HT-29 (cell line): ENCODE data around the gene SV2C. TPM values are rescaled to one million over a fixed set of nuclear protein-coding genes. Genes with fewer than 3 reads are reported as not detected.

Experiments
- DNase-seq: peaks from one replicate; pipeline ENCODE4 v3.0.0-alpha.2; 2015; ENCODE audit warnings: low spot score
- total RNA-seq: library from RNA; depleted of rRNA; stranded (reverse); fragments of >200 nt; shearing (Covaris generic); gene quantifications from 2 replicates; pipeline ENCODE4 v1.2.3, GENCODE V29; 2014

The SV2C gene
- total RNA-seq, 1 experiment from 2014 or later = not detected

DNA sequence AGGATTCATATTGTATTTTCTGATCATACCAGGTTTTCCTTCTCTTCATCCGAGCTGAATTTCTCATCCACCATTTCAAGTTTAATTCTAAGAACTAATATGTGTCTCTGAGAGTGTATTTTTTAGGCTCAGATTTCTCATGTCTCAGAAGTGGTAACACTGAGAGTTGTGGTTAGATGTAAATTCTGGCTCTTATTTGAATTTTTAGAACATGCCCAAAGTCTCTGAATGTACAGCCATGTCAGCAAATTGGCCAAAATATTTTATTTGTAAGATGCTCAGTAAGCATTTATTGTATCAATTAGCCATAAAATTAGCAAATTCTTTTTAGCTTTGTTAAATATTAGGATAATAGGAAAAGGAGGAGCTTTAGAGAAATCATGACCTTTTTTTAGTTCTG, 16.6 kb downstream of the SV2C start:
- no peak for DNase-seq

DNA sequence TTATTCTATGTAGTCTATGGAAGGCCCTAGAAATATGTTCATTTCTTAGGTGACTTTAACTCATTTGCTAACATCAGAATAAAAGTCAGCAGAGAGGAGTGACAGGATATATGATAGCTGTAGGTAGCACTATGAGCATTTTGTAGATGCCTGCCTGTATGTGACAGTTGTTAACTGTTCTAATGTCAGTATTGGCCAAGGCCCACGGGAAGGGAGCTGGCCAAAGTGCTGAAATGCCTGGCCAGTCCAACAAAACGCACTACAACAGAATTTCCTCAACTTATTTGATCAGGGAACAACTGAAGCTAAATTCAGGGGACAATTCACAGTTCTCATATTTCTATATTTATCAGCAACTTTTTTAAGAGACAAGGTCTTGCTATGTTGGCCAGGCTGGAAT, 20.8 kb downstream of the SV2C start:
- DNase-seq = peak; percentile 60

DNA sequence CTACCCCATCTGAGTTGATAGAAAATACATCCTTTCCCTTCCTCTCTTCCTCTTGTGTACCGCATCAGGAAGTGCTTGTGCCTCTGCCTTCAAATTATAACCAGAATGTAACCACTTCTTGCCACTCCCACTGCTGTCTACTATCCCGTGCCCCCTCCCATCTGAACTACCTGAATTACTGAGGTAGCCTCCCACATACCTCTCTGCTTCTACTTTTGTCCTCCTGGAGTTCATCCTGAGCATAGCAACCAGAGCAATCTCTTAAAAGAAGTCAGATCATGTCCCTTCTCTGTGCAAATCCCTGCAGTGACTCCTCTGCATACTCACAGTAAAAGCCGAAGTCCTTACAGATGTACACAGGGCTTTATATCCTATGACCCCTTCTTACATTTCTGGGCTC, 23.0 kb downstream of the SV2C start:
- DNase-seq = no peak

DNA sequence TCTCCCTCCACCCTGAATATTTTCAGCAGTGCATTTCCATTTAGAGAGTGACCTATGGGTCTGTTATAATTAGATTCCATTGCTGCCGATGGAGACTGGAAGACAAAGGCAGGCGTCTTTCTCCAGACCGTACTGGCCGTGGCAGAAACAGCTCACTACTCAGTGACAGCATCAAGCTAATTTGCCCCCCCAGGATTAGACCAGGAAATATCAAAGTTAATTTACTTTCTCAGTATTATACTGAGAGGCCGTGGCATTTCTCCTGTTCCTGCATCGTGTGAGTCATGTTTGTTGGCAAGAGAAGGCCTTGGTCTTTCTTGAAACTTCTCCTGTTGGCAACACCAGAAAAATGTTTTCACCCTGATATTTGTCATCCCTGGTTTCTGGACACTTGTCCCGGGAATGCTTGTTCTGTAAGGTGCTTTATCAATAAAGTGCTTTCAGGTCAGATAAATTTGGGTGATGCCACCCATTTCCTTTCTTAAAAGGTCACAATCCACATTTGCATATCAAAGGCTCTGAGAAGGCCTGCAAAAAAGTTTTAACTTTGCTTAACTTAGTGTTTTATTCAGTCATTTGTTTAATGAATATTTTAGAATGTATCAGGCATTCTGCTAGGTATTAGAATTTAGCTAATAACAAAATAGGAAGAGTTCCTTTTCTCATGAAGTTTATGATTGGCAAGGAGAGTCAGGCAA, 28.4 kb downstream of the SV2C start:
- DNase-seq = no peak

DNA sequence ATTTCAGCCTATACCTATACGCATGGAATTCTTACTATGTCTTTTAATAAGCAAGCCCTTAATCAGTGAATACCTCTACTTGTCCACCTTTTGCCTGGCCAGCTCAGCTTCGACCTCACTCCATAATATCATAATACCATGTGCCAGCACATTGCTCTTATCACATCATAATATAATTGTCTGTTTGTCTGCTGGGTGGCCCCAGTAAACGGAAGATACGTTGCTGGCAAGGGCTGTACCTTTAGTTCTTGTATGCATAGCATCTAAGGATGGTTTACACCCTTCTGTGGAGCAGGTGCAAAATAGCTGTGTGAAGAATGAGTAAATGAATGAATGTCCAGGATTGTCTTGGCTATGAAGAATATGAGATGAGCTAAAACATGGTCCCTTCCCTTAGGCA, 29.9 kb downstream of the SV2C start:
- no peak for DNase-seq

DNA sequence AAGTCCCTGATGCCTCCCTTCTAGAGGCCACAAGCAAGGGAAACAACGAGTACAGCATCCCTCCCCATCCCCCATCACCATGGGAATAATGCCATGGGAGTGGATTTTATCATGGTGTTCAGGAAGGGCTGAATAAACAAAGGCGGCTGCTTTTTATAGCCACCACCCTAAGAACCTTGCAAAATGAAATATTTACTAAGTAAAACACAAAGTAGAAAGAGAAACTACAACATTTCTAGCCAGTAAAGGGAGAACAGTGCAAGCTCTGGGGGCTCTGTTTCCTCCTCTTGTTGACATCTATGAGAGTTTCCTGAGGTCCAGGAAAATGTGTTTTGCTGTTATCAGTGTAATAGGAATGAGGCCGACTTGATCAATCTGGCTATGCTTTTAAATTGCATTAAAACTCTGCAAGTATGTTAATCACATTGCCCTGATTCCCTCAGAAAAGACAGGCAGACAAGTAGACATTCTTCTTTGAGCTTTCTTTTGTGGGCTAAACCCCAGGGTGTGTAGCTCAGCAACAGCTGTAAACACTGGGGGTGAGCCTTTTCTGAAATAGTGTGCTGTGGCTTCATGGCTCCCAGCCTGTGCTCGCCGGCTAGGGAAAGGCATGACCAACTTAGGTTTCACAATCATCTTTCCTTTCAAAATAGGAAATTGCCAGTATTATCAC, 31.1 kb downstream of the SV2C start:
- no peak for DNase-seq

DNA sequence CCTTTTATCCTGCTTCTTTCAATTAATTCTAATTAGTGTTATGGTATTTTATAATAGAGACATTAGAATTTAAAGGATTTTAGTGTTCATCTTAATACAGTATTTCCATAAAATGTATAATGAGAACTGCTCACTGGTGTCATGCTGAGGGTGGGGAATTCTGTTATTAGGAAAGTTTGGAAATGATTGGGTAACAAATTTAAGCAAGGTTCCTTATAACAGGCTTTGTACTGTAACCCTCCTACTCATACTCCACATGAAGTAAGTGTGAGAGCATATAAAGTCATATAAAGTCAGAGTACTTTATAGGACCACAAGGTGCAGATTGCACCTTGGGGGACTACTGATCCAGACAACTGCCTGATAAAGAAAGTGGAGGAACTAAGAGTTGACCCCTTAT, 42.2 kb downstream of the SV2C start:
- no peak for DNase-seq

DNA sequence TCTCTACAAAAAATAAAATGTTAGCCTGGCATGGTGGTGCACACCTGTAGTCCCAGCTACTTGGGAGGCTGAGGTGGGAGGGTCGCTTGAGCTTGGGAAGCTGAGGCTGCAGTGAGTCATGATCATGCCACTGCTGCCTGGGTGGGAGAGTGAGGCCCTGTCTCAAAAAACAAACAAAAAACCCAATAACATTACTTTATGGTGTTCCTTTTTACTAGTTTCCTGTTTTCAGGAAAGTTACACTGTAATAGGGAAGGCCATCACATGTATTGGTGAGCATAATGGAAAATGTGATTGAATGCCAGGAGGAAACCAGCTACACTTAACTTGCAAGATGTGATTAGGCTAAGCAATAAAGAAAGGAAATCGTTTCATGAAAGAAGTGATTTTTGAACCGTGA, 42.7 kb downstream of the SV2C start:
- no peak for DNase-seq

DNA sequence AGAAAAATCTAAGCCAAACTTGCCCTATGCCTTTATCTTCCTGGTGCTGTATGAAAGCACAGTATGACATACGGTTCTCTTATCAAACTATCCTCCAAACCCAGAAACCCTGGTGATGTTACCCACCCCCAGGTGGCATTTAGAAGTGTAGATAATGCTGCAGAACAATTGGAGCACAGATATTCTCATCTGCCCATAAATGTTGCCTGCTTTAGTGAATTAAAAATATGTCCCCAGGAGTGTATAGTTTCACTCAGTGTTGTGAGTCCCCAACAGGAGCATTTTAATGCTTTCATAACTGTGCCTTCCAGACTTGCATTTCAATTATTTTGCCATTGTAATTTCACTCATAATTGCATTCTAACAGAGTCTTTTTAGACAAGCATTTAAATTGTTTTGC, 50.8 kb downstream of the SV2C start:
- DNase-seq = no peak

DNA sequence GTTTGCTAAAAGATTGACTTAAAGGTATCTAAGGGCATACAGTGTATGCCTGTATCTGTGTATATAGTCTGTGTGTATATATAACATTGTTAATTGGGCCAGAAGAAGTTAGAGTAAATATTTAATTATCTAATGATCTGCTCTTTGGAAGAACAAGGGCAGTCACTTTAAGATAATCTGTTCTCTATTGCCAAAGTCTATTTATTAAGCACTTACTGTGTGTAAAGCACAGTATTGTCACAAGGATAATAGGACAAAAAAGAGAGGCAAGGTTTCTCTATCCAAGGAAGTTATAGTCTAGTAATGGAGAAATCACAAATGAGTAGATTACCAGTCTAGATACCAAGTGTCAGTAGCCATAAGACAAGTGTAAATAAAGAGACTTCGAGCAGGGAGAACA, 51.5 kb downstream of the SV2C start:
- DNase-seq = no peak

DNA sequence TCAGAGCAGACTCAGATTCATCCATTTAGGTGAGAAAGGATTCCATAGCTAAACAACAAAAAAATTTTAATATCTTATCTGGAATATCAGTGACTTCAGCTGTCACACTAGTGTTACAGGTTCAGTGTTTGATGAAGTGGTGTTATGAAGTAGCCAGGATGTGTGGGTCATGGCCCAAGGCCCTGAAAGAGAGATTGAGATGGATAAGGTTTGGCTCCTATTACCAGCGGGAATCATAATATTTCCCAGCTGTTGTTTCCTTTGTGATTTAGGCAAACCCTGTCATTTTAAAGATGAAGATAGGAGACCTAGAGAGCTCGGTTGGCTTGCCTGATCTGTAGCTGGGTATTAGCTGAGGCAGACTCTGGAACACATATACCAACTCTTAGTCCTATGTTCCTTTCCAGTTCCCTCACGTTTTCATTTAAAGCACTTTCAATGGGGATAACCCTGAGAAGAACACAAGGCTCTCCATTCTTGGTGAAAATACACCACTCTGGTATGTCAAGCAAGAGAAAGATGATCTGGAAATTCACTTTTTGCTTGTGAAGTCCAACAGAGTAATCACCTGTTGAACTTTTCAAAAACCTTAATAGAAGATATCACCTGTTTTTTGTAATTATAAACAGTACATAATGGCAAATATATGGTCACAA, 54.8 kb downstream of the SV2C start:
- no peak for DNase-seq

DNA sequence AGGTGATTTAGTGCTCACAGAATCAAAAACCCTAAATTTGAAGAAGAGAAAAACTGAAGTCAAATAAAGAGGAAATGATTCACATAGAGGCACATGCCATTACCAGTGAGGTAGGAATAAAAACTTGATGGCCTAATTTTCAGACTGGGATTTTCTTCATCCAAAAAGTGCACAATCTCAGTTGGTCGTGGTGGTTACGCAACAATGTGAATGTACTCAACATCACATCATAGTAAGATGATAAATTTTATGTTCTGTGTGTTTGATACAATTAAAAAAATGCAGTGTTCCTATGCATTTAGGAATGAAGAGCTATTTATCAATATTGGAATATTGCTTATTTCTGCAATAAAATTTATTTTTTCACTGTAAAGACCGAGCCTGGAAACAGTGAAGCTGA, 60.7 kb downstream of the SV2C start:
- no peak for DNase-seq

DNA sequence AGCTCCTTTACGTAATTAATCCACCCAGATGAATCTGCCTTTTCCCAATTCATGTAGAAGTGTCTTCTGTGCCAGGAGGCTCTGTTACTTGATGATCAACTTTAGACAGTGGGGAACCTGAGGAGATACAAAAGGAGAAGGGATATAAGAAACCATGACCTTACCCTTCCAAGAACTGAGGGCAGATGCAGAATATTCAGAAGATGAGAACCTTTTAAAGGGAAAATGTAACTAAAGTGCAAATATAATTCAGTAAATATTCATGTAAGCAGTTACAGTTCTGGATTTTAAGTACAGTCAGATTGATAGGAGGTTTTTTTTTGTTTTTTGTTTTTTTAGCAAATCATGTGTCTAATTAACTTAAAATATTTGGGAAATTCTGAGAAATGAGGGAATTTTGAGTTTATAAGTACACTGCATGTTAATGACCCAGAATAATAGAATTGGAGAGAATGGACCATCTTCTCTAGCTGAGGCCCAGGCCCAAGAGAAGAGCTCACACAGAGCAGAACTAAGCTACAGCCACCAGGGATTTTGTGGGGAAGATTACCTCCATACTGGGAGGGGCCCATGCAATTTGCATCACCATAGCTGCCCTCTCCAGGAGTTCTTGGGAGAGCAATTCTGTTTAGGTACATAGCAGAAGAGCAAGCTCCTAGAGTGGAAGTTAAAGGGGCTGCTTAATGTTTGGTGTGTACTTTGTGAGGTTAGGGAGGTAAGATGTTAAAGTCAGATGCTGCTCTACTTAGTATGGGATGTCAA, 61.5 kb downstream of the SV2C start:
- no peak for DNase-seq

DNA sequence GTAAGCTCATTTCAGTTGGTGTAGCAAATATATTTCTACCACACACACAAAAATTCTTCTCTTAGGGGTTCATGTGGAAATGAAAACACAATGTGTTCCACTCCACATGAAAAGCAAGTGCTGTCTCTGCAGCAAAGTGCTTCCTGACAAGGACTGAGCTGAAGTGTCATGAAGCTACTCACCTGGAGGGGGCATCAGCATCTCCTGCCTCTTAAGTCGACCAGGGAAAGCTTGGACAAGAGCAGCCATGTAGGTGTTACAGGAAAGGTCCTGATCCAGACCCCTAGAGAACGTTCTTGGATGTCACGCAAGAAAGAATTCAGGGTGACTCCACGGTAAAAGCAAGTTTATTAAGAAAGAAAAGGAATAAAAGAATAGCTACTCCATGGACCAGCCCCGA, 62.8 kb downstream of the SV2C start:
- peak; percentile 46 for DNase-seq

DNA sequence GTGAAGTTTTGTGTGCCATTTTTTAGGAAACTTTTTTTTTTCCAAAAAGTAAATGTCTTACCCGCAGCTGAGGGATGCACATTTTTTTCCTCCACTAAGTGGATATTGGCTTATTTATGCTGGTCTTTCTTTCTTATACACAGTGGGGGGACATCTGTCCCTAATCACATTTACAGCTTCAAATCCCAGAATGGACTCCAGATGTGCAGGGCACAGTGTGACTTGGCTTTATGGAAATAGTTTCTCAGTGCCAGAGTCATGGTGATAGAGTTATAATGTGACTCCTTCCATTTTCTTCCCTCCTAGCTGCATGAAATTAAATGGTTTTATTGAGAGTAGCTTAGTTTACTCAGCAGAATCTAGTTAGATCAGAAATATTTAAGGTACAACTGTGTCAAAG, 66.5 kb downstream of the SV2C start:
- no peak for DNase-seq

DNA sequence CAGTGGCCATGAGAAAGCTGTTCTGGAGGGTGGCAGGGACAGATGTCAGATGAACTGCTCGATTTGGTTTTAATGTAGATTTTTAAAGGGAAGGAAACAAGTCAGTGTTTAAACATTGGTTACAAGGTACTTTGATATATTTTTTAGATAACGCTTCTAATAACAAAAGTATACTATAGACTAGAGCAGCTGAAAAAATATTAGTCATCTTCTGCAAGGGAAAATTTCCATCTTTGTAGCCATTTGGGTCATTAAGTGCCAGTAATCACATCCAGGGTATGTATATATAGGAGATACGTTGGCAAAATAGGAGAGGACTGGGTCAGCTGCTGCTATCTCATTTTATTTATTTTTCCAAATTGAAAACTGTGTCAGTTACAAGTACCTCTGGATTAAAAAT, 69.0 kb downstream of the SV2C start:
- DNase-seq = no peak

DNA sequence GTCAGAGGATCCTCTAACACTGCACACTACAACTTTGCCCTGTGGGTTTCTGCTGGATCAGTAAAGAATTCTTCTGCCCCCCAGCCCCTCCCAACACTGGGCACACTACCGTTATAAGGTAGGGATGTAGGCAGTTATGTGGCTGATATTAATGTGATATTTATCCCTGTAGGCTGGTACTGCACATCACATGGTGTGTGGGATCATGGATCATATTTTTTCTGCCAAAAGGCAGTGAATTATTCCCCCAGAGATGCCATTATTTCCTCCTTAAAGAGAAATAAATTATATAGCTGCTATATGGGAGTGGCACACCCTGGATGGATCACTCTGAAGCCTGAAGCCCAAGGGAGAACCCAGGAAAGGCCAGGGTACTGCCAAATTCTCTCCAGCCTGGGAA, 69.5 kb downstream of the SV2C start:
- no peak for DNase-seq

DNA sequence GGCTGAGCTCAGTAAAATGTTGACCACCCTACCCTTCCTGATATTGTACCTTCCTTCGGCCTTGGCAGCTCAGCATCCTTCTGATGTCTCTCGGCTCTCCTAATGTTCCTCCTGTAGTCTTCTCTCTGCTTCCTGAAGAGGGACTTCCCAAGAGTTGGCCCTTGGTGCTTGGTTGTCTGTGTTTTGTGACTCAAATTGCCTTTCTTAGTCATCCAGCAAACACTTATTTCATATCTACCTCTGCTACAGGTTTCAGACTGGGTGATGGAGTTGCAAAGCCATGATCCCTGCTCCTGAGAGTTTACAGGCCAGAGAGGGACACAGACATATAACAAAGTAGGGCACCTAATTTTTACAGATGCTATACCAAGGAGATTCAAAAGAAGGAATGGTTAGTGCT, 70.1 kb downstream of the SV2C start:
- DNase-seq = no peak

DNA sequence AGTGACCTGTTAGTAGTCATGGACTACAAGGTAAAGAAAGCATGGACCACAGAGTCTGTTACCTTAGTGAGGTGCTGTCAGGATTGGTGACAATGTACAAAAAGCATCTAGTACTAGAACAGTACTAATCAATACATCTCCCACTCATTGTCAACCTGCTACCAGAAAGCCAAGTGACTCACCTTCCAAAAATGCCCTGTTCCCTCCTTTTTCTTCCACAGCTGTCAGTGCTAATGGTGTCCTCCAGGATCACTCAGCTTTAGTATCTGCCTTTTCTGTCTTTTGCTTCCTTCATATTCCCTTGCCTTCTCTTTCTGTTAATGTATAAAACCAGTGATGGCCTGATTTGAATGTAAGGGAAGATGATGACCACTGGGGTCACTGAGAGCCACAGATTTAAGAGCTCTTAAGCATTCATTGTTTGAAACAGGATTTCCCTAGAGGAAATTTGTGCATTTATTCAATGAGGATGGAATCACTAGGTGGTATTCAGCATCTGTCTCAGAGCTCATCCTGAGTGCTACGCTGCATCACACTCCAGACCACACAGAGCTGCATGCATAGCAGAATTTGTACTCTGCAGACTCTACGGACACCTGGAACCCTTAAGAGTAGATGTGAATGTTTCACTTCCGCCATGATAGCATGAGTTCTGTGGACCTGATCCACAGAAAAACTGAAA, 71.0 kb downstream of the SV2C start:
- DNase-seq = no peak

DNA sequence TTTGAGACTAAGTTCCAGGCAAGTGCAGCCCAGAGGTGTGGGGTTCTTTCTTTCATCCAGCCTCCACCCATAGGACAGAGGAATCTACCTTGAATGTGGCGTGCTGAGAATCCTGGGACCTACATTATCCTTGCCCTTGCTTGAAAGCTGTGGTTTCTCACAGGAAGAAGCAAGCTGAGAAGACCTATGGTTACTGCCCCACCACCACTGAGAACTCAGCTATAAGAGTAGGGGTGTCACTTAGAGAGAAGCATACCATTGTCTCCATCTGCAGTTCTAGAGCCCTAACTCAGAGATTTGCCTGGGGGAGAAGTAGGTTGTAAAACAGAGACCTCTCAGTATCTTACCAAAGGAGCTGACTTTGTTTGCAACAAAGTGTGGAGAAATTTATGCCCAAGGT, 72.4 kb downstream of the SV2C start:
- DNase-seq = no peak

DNA sequence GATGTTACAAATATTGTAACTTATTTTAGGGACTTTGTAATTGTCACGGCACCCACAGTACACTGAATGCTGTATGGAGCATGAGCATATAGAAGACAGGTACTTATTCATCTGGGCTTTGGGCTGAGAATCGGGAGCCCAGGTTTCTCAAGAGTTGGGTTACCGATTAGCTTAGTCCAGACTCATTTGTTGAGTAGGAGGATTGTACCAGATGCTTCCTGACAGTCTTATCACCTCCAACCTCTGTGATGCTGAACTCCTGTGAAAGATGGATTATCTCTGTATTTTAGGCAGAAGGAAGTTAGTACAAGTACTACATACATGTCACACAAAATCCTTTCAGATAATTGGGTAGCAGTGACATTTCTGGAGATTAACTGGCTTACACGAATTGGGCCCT, 79.2 kb downstream of the SV2C start:
- DNase-seq = no peak

DNA sequence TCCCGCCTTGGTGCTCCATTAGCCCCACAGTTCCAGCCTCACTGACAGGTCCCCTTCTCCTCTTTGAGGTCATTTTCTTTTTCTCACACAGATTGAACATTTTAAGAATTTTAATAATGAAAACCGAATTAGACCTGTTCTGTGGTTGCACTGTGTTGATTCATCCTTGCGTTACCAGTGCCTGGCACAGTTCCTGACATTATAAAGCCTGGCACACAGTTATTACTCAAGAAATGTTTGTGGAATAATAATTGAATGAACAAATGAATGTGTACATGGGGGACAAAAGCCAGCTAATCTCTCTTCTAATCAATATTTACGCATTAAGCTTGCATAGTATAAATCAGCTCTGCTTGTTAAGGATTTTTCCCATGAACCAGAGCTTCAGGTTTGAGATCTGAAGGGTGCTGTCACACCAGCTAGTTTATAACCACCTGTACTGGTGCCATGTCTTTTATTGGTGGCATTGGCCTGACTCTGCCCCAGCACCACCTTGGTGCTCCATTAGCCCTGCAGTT, 80.0 kb downstream of the SV2C start:
- DNase-seq = no peak
